A549 (cell line): ENCODE results near the gene KLHL15.

Experiments
- MYC ChIP-seq: IDR thresholded peaks from 2 replicates; pipeline ENCODE4 v1.6.1; 2012; ENCODE audit warnings: mild to moderate bottlenecking, inconsistent platforms, low read length, improper control_type of control experiment, borderline replicate concordance
- RAD21 ChIP-seq, 2 experiments: fragments of >200 bp in 1 of 2; sonication (Bioruptor Twin) in 1 of 2; formaldehyde crosslinking in 1 of 2; IDR thresholded peaks in 1 of 2; conservative IDR thresholded peaks in 1 of 2; 2 replicates in 1 of 2; 3 replicates in 1 of 2; pipeline ENCODE4 v1.6.1; 2012 to 2018; ENCODE audit warnings: inconsistent platforms in 1 of 2
- TF ChIP-seq, protein P1 (sequence below): fragments of 200-600 bp; sonication (generic); IDR thresholded peaks from 2 replicates; pipeline ENCODE4 v1.6.1; 2016; ENCODE audit warnings: antibody characterized with exemption, mild to moderate bottlenecking, moderate library complexity
- TF ChIP-seq, protein P2 (sequence below): fragments of 150-350 bp; IDR thresholded peaks from 2 replicates; pipeline ENCODE4 v1.6.1; 2014; ENCODE audit warnings: low read depth, mild to moderate bottlenecking, low read length

- TF ChIP-seq, protein P1, sequence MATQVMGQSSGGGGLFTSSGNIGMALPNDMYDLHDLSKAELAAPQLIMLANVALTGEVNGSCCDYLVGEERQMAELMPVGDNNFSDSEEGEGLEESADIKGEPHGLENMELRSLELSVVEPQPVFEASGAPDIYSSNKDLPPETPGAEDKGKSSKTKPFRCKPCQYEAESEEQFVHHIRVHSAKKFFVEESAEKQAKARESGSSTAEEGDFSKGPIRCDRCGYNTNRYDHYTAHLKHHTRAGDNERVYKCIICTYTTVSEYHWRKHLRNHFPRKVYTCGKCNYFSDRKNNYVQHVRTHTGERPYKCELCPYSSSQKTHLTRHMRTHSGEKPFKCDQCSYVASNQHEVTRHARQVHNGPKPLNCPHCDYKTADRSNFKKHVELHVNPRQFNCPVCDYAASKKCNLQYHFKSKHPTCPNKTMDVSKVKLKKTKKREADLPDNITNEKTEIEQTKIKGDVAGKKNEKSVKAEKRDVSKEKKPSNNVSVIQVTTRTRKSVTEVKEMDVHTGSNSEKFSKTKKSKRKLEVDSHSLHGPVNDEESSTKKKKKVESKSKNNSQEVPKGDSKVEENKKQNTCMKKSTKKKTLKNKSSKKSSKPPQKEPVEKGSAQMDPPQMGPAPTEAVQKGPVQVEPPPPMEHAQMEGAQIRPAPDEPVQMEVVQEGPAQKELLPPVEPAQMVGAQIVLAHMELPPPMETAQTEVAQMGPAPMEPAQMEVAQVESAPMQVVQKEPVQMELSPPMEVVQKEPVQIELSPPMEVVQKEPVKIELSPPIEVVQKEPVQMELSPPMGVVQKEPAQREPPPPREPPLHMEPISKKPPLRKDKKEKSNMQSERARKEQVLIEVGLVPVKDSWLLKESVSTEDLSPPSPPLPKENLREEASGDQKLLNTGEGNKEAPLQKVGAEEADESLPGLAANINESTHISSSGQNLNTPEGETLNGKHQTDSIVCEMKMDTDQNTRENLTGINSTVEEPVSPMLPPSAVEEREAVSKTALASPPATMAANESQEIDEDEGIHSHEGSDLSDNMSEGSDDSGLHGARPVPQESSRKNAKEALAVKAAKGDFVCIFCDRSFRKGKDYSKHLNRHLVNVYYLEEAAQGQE, result no peak
- TF ChIP-seq RAD21 (conservative IDR thresholded peaks at IDR 0.05 in 1 of 2, IDR thresholded peaks at IDR 0.05 in 1 of 2), result no peak
- TF ChIP-seq, protein P2, sequence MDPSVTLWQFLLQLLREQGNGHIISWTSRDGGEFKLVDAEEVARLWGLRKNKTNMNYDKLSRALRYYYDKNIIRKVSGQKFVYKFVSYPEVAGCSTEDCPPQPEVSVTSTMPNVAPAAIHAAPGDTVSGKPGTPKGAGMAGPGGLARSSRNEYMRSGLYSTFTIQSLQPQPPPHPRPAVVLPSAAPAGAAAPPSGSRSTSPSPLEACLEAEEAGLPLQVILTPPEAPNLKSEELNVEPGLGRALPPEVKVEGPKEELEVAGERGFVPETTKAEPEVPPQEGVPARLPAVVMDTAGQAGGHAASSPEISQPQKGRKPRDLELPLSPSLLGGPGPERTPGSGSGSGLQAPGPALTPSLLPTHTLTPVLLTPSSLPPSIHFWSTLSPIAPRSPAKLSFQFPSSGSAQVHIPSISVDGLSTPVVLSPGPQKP, result no peak
- no peak for TF ChIP-seq MYC
Observed at GRCh38 chrX:23978491-23978890, 48.5 kb downstream of the KLHL15 start.
